ENCODE data around the gene GREM1.

The GREM1 gene

DNA sequence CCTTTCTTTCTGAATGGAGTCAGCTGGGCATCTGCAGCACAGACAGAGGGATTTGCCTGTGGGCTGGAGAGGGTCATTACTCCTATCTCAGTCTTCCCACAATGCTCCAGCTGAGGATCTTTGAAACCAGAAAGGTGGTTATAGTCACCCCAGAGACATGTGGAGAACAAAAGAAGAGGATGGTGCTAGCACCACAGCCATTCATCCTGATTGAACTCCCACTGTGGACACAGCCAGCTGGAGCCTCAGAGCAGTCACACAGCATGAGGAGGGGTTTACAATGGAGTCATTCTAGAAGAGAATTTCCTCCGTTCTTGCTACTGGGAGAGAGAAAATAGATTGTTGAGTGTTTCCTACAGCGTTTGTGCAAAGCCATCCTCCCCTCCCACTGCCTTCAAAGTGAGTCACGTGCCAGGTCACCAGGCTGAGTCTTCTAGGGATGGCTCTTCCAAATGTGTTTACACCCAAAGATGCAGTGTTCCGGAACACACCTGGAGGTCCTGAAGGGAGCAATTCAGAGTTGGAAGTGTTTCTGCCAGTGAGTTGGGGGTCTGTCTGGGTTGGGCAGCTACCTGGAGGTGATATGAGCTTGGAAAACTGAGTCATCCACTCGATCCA lies 18.9 kb upstream of the GREM1 start:
- no peak for DNase-seq

DNA sequence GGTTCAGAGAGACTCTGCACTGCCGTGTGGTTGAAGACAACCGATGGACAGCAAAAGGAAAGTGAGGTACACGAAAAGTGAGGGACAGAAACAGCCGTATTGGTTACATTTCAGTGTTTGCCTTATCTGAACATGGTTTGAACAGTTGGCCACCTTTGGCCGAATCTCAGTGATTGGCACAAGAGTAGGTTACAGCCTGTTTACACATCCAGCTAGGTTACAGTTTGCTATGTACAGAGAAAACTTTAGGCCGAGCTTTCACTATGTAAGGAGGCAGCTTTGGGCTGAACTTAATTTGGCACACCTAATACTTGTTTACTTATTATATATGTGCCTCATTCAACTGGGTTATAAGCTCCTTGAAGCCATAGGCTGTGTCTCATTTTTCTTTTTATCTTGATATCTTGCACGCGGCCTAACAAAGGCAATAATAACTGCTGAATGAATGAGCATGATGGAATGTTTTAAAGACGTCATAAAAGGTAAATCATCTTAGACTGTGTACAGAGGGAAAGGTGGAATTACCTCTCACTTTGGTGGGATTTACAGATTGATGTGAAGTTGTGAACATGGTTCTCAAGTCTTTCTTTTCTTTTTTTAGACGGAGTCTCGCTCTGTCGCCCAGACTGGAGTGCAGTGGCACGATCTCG lies 17.2 kb upstream of the GREM1 start:
- DNase-seq = no peak

DNA sequence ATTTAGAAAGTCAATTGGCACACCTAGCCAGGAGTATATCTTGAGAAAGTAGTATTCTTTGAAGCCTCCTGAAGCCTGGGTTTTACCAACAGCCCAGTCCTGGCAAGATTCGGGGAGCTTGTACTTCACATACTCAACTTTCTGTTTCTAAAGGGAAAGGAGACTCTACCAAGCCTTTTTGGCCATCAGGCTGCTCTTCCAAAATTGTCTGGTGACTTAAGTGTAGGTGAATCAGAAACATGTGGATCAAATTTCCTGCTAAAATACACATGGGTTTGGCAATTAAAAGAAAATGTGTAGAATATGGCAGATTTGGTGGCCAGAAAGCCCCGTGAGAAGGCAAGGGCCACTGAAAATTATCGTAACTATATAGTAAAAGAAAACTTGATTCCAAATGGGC lies 15.9 kb upstream of the GREM1 start:
- DNase-seq = no peak

DNA sequence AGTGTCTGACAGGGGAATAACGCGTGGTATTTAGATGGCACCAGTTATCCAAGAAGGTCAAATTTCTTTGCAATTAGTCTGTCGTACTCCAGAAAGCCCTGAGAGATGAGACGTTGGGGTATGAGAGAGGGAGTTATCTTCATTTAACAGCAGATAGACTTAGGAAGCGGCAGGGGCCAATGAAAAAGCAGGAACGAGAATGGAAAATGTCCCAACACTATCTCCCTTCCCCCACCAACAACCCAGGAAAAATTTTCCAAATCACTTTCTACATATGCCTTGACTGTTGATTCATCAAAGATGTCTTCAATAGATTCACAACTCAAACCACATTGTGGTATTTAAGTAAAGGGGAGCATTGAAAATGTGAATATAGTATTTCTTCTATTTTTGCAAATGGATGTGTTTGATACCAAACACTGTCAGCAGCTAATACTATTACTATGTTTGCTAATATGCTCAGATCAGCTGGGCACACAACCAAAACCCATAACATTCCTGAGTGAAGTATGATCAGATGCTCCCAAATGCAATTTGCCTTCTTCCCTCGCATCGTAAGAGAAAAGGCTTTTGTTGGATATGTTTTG lies 13.3 kb upstream of the GREM1 start:
- DNase-seq = no peak

DNA sequence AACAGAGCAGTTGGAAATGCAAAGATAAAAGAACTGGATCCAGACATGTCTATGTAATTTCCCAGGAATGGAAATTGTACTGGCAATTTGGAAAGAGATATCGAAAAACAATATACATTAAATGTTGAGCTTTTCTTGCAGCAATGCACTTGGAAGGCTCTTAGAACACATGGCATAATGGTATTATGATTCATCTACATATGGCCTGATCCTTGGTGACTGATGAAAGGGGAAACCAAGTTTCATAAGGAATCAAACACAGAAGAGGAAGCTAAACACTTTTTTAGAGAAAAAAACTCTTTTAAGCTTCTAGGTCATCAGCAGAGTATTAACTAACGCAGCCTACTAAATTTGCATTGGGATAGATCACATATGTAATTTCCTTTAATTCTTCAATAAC lies 12.4 kb upstream of the GREM1 start:
- DNase-seq = no peak

DNA sequence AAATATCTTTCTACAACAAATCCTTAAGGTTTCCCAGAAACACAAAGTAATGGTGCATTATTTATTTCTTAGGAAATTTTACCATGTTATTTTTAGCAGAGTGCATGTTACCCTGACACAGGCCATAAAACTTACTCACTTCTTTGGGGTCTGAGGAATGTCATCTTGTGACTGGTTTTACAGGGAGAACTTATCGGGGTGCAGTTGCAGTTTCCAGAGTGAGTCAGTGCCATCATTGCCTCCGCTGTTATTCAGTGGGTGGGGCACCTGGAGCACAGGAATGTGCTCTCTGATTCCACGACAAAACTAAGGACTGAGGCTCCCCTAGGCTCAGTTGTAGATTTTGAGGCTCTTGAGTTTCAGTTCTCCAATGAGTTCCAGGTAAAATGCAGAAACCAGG lies 11.1 kb upstream of the GREM1 start:
- DNase-seq = no peak

DNA sequence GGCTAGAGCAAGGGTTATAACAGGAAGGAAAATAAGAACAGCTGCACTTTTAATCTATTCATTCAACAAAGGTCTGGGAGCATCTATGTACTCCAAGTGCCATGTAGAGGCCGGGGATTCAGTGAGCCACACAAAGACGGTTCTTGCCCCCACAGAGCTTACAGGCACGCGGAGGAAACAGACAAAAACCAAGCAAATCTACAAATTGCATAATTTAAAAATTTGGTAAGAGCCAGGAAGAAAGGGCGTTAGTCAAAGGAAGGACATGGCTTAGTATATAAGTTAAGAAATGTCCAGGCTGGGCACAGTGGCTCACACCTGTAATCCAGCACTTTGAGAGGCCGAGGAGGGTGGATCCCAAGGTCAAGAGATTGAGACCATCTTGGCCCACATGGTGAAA lies 10.4 kb upstream of the GREM1 start:
- no peak for DNase-seq

DNA sequence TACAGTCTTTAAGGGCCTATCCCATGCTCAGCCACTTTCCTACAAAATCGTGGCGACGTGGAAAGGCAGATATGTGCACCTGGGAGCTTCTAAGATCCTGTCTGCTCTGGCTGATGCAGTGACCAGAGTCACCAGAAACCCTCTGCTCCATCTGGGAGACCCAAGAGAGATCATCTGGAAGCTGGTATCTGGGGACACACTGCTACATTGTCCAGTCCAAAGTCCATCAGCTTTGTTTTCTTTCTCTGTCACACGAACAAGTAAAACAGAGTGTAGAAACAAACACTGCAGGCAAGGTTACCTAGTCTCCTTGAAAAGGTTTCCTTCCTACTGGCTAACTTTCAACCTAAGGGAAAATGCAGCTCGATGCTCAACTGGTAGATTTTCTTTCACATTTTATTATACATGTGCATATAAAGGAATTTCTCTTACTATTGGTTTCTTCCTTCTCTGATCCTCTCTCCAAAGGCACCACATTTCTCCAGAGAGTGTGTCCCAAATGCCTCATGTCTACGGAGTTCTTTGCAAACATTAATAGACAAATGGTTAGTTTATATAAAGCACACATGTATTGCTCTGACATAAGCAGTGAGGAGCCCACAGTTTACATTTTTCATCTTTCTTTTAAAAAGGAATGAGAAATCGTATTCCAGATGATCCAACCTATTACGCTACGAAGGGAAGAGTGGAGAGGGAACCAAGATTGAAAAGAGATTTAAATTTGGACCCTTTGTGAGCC lies 8.3 kb upstream of the GREM1 start:
- no peak for DNase-seq

DNA sequence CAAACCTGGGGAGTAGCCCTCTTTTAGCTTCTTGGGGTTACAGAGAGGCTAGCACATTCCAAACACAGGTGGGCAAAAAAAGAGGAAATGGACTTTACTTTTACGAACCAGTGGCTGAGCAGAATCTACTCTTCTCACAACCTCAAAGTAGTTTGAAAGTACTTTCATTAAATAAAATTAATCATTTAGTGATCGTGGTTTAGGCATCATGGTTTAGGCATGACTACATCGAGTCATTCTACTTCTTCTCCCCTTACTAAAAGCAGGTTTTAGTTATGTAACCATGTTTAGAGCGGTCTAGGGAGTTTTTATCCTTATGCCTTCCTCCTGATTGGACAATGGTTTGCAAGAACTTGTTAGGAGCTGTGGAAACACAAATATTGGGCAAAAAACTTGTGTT lies 2.5 kb upstream of the GREM1 start:
- no peak for DNase-seq

DNA sequence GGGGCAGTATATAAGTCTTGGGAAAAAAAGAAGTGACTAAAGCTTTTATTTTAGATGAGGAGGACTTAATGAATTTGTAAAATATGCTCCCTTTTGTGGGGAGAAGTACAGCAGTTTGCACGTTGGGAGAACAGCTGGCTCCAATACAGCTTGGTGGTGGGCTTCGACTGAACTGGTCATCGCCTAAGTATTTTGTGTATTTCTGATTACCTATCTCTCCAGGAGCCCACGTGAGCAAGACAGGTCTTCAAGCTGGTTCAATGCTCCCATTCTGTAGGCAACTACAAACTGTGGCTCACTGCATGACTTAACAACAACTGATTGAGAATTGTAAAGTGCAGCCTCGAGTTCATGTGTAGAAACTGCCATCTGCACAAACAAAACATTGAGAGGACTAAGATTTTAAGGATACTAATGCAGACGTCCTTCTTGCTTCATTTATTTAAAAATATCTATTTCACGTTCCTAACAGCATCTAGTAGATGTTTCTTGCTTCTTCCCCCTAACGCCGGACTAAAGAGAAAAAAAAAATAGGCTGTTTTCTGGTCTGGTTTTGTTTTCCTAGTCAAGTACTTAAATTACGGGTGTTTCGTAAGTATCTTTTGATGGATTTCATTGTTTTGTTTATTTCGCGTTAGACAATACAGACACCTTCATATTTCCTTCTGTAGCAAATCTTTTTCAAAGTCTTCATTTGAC lies 1.4 kb upstream of the GREM1 start:
- DNase-seq = no peak

DNA sequence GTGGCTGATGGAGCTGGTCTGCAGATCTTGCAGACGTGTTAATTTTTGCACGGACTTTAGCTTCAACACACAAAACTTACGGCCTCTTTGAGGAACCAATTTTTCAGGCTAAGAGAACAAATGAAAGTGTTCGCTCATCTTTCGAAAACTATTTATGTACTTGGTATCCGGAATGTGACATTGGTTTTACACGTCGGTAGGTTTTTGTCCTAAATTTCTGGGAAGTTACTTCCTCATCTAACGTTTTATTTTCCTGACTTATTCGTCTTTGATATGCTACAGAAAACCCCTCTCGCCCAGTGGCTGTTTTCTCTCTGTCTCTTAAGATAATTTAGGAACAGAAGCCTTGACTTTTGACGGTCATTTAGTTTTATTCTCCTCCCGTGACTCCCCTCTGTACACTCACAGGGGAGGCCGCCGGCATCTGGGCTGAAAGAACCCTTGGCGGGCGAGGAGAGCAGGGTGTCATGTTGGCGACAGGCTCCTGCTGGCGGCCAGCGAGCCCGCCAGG lies 834 bp upstream of the GREM1 start:
- no peak for DNase-seq

DNA sequence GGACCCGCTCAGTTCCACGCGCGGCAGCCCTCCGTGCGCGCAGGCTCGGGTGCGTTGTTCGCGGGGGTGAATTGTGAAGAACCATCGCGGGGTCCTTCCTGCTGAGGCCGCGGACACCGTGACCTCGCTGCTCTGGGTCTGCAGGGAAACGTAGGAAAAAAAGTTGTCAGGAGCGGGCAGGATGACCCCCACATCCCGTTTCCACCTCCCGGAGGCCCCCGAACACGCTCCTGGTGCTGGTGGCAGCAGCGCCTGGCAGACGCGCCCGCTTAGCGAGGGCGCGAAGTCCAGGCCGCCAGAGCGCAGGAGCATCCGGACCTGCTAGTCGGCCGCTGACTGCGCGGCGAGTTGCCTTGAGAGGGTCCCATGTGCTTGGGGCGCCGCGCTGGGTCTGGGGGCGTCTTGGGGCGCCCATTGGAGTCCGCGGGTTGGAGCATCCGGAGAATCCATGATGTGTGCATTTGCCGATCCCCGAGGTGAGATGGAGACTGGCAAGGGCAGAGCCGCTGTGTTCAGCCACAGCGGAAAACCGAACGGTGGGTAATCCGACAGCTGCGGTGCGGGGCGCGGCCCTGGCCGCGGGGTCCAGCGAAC lies 520 bp downstream of the GREM1 start:
- no peak for DNase-seq

DNA sequence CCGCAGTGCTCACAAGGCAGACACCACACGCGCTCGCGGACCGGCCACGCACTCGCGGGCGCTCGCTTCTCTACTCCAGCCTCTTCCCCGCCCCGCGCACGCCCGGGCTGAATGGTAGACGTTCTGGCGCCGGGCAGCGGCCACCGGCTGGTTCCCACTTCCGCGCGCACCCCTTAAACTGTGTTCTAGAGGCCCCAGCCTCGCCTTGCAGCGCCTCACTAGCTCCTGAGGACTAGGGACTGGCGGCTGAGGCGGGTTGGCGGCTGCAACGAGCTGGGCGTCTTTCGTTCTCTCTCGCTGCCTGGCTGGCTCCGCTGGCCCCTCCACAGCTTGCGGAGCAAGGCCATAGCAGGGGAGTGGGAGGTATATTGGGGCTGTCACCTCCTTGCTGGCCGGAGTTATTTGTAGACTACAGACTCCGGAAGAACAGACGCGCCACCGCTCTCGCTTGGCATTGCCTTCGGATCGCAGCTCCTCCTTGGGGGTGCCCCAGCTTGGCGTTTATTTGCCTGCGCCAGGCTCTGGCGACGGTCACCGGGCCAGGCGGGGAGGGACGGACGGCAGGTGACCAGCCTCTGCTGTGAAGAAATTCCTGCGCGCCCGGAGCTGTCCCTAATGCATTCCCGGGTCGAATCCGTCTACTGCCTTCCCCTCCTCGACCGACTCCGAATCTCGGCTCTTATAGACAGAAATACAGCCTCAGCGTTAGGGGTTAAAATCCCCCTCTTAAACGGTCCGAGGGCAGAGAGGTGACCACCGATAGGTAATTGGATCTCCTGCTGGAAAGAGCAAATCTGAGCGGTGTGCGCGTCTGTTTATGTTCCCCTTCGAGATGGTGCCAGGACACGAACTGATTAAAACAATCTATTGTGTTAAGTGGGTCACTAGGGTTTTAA lies 1.3 kb downstream of the GREM1 start:
- DNase-seq = no peak

DNA sequence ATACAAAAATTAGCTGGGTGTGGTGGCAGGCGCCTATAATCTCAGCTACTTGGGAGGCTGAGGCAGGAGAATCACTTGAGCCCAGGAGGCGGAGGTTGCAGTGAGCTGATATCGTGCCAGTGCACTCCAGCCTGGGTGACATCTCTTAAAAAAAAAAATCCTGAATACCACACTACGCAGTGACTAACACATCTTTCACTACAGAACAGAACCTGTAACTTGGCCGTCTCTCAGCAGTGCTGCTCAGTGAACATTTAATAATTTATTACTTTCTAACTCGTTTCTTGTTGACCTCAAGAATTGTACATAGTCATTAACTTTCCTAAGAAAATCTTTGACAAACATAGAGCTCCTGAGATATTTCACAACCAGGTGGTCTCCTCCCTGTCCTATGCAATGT lies 3.8 kb downstream of the GREM1 start:
- DNase-seq = no peak

DNA sequence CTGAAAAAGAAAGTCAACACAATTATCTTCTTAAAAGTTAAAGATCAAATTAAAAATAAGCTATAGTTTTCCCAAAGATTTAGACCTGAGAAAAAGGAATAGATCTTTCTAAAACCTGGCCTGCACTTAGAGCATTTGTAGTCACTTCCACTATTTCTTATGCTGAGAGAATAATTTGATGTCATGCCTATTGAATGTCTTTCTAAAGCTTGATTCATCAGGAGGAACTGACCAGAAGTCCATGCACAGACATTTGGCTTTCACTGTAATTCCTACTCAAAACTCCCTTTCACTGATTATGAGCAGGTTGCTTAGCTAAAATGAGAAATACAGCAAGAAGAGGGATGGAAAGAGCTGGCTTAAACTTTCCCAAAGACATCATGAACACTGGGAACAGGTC lies 4.3 kb downstream of the GREM1 start:
- no peak for DNase-seq

DNA sequence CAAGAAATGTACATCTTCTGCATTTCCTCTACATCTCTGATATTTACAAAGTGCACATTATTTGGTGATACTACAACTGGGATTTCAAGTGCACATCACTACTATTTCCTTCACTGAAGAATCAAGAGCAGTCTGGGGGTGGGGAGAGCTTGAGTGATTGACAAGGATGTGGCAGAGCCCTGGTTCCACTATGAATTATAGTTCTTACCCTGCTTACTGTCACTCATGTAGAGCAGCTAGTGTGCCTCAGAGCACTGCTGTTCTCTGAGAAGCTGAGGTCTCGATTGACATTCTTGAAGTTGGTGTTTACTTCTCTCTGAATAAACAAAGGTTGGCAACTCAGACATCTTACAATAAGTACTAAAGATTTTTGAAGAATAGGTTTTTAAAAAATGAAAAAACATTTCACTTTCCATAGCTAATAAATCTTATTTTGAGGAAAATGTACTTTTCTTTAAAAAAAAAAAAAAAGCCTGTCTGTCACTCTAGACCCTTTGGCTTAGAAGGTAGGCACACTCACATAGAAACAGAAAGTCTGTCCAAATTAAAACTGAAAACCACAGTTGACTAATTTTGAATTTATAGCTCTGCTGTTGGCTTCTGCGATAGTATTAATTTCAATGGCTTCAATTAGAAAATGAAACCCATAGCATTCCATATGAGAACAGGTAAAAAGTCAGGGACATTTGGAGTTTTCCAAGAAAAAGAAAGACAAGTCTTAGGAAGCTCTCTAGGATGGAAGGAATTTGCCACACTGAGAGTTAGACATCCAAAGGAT lies 5.6 kb downstream of the GREM1 start:
- no peak for DNase-seq

DNA sequence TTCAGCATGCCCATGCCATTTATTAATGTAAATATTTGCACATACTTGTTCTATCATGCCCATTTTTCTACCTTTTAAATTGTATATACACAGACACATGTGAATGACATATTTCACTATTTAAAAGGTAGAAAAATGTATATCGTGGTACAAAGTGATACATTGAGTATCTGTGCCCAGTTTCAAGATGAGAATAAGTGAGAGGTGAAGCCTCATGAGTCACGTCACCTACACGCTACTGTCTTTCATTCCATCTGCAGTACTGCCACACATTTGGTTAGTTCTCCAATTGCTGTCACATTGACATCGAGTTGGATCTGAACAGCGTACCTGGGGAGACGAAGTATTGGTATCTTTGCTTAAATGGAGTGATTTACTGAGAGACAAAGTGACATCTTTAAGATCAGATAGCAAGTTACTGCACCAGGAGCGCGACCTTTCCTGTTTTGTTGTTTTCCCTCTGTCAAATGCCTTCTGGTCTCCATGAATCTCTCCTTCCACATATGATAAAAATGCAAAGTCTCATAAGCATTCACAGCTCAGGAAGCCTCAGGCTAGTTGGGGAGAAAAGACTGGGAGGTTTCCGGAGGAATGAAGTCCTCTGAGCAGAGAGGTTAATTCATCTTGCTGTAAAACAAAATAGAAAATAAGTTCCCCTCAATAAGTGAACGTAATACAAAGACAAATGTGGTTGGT lies 12.0 kb downstream of the GREM1 start:
- no peak for DNase-seq

DNA sequence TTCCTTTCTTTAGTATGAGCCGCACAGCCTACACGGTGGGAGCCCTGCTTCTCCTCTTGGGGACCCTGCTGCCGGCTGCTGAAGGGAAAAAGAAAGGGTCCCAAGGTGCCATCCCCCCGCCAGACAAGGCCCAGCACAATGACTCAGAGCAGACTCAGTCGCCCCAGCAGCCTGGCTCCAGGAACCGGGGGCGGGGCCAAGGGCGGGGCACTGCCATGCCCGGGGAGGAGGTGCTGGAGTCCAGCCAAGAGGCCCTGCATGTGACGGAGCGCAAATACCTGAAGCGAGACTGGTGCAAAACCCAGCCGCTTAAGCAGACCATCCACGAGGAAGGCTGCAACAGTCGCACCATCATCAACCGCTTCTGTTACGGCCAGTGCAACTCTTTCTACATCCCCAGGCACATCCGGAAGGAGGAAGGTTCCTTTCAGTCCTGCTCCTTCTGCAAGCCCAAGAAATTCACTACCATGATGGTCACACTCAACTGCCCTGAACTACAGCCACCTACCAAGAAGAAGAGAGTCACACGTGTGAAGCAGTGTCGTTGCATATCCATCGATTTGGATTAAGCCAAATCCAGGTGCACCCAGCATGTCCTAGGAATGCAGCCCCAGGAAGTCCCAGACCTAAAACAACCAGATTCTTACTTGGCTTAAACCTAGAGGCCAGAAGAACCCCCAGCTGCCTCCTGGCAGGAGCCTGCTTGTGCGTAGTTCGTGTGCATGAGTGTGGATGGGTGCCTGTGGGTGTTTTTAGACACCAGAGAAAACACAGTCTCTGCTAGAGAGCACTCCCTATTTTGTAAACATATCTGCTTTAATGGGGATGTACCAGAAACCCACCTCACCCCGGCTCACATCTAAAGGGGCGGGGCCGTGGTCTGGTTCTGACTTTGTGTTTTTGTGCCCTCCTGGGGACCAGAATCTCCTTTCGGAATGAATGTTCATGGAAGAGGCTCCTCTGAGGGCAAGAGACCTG lies 13.2 kb downstream of the GREM1 start:
- DNase-seq = no peak

DNA sequence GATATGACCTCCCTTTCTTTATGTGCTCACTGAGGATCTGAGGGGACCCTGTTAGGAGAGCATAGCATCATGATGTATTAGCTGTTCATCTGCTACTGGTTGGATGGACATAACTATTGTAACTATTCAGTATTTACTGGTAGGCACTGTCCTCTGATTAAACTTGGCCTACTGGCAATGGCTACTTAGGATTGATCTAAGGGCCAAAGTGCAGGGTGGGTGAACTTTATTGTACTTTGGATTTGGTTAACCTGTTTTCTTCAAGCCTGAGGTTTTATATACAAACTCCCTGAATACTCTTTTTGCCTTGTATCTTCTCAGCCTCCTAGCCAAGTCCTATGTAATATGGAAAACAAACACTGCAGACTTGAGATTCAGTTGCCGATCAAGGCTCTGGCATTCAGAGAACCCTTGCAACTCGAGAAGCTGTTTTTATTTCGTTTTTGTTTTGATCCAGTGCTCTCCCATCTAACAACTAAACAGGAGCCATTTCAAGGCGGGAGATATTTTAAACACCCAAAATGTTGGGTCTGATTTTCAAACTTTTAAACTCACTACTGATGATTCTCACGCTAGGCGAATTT lies 14.9 kb downstream of the GREM1 start:
- DNase-seq = no peak

Measured in activated effector memory CD4-positive, alpha-beta T cell treated with anti-CD3 and anti-CD28 coated beads, Interleukin-2, amount 50 U/mL, for 16 hours (primary cell).